ENCODE measurements around the gene PTPRN2.

PTPRN2 gene

GRCh38 chr7:157541295-157542067 lies 1046.1 kb downstream of the PTPRN2 start:
- H3K9me3 ChIP-seq (ENCODE audit: control insufficient read depth, insufficient read depth, low read length), result no peaks in the 10 kb centered on the region
- no peaks in the 10 kb centered on the region for H3K4me1 ChIP-seq (ENCODE audit: insufficient read depth, low read length)
- no peaks in the 10 kb centered on the region for H3K36me3 ChIP-seq (ENCODE audit: insufficient read depth, low read length)
- no peak overlapping the region for H3K9ac ChIP-seq (ENCODE audit: low read depth, low read length)

- H3K9me3 ChIP-seq (ENCODE audit: control insufficient read depth, insufficient read depth, low read length), result no peaks in the 10 kb centered on the region
- H3K36me3 ChIP-seq (ENCODE audit: insufficient read depth, low read length), result no peaks in the 10 kb centered on the region
- H3K9ac ChIP-seq (ENCODE audit: low read depth, low read length), result no peak overlapping the region
- H3K4me1 ChIP-seq (ENCODE audit: insufficient read depth, low read length), result no peaks in the 10 kb centered on the region
Observed at GRCh38 chr7:157540606-157541294, 1046.9 kb downstream of the PTPRN2 start.

GRCh38 chr7:157540020-157540419 lies 1047.6 kb downstream of the PTPRN2 start:
- Histone ChIP-seq H3K4me1 (ENCODE audit: insufficient read depth, low read length) (no peaks in the 10 kb centered on the region), H3K9ac (ENCODE audit: low read depth, low read length) (no peak overlapping the region), H3K9me3 (ENCODE audit: control insufficient read depth, insufficient read depth, low read length) (no peaks in the 10 kb centered on the region), H3K36me3 (ENCODE audit: insufficient read depth, low read length) (no peaks in the 10 kb centered on the region)

- Histone ChIP-seq H3K36me3 (ENCODE audit: insufficient read depth, low read length) (no peaks in the 10 kb centered on the region), H3K4me1 (ENCODE audit: insufficient read depth, low read length) (no peaks in the 10 kb centered on the region), H3K9ac (ENCODE audit: low read depth, low read length) (no peak overlapping the region), H3K9me3 (ENCODE audit: control insufficient read depth, insufficient read depth, low read length) (no peaks in the 10 kb centered on the region)
Observed at GRCh38 chr7:157539521-157539920, 1048.1 kb downstream of the PTPRN2 start.

- Histone ChIP-seq H3K36me3 (ENCODE audit: insufficient read depth, low read length) (no peaks in the 10 kb centered on the region), H3K9me3 (ENCODE audit: control insufficient read depth, insufficient read depth, low read length) (no peaks in the 10 kb centered on the region), H3K4me1 (ENCODE audit: insufficient read depth, low read length) (no peaks in the 10 kb centered on the region), H3K9ac (ENCODE audit: low read depth, low read length) (no peak overlapping the region)
Observed at GRCh38 chr7:157538735-157539134, 1048.9 kb downstream of the PTPRN2 start.

GRCh38 chr7:157538321-157538720 lies 1049.3 kb downstream of the PTPRN2 start:
- Histone ChIP-seq H3K36me3 (ENCODE audit: insufficient read depth, low read length) (no peaks in the 10 kb centered on the region), H3K9me3 (ENCODE audit: control insufficient read depth, insufficient read depth, low read length) (no peaks in the 10 kb centered on the region)

GRCh38 chr7:157537056-157537455 lies 1050.6 kb downstream of the PTPRN2 start:
- no peaks in the 10 kb centered on the region for H3K36me3 ChIP-seq (ENCODE audit: insufficient read depth, low read length)
- H3K4me1 ChIP-seq (ENCODE audit: insufficient read depth, low read length), result no peaks in the 10 kb centered on the region
- H3K9me3 ChIP-seq (ENCODE audit: control insufficient read depth, insufficient read depth, low read length), result no peaks in the 10 kb centered on the region
- H3K9ac ChIP-seq (ENCODE audit: low read depth, low read length), result no peak overlapping the region

More at GRCh38 chr7:157538321-157538720, 1049.3 kb downstream of the PTPRN2 start:
- Histone ChIP-seq H3K9ac (ENCODE audit: low read depth, low read length) (no peak overlapping the region), H3K4me1 (ENCODE audit: insufficient read depth, low read length) (no peaks in the 10 kb centered on the region)

GRCh38 chr7:157532068-157532467 lies 1055.6 kb downstream of the PTPRN2 start:
- Histone ChIP-seq H3K36me3 (ENCODE audit: insufficient read depth, low read length) (no peaks in the 10 kb centered on the region), H3K9me3 (ENCODE audit: control insufficient read depth, insufficient read depth, low read length) (no peaks in the 10 kb centered on the region)

GRCh38 chr7:157529768-157530560 lies 1057.7 kb downstream of the PTPRN2 start:
- Histone ChIP-seq H3K9me3 (ENCODE audit: control insufficient read depth, insufficient read depth, low read length) (no peaks in the 10 kb centered on the region), H3K9ac (ENCODE audit: low read depth, low read length) (no peak overlapping the region), H3K36me3 (ENCODE audit: insufficient read depth, low read length) (no peaks in the 10 kb centered on the region), H3K4me1 (ENCODE audit: insufficient read depth, low read length) (no peaks in the 10 kb centered on the region)

More at GRCh38 chr7:157532068-157532467, 1055.6 kb downstream of the PTPRN2 start:
- Histone ChIP-seq H3K9ac (ENCODE audit: low read depth, low read length) (no peak overlapping the region), H3K4me1 (ENCODE audit: insufficient read depth, low read length) (no peaks in the 10 kb centered on the region)

- Histone ChIP-seq H3K36me3 (ENCODE audit: insufficient read depth, low read length) (no peaks in the 10 kb centered on the region), H3K4me1 (ENCODE audit: insufficient read depth, low read length) (no peaks in the 10 kb centered on the region), H3K9me3 (ENCODE audit: control insufficient read depth, insufficient read depth, low read length) (no peaks in the 10 kb centered on the region)
Observed at GRCh38 chr7:157528785-157529341, 1058.8 kb downstream of the PTPRN2 start.

GRCh38 chr7:157527686-157528085 lies 1059.9 kb downstream of the PTPRN2 start:
- H3K36me3 ChIP-seq (ENCODE audit: insufficient read depth, low read length), result no peaks in the 10 kb centered on the region
- no peak overlapping the region for H3K9ac ChIP-seq (ENCODE audit: low read depth, low read length)
- H3K4me1 ChIP-seq (ENCODE audit: insufficient read depth, low read length), result no peaks in the 10 kb centered on the region
- H3K9me3 ChIP-seq (ENCODE audit: control insufficient read depth, insufficient read depth, low read length), result no peaks in the 10 kb centered on the region

More at GRCh38 chr7:157528785-157529341, 1058.8 kb downstream of the PTPRN2 start:
- H3K9ac ChIP-seq (ENCODE audit: low read depth, low read length), result no peak overlapping the region

GRCh38 chr7:157526913-157527634 lies 1060.5 kb downstream of the PTPRN2 start:
- H3K4me1 ChIP-seq (ENCODE audit: insufficient read depth, low read length), result no peaks in the 10 kb centered on the region
- H3K36me3 ChIP-seq (ENCODE audit: insufficient read depth, low read length), result no peaks in the 10 kb centered on the region
- H3K9me3 ChIP-seq (ENCODE audit: control insufficient read depth, insufficient read depth, low read length), result no peaks in the 10 kb centered on the region
- no peak overlapping the region for H3K9ac ChIP-seq (ENCODE audit: low read depth, low read length)

GRCh38 chr7:157526005-157526912 lies 1061.4 kb downstream of the PTPRN2 start:
- no peaks in the 10 kb centered on the region for H3K36me3 ChIP-seq (ENCODE audit: insufficient read depth, low read length)
- H3K9ac ChIP-seq (ENCODE audit: low read depth, low read length), result no peak overlapping the region
- no peaks in the 10 kb centered on the region for H3K4me1 ChIP-seq (ENCODE audit: insufficient read depth, low read length)
- H3K9me3 ChIP-seq (ENCODE audit: control insufficient read depth, insufficient read depth, low read length), result no peaks in the 10 kb centered on the region

All from ES-I3 (cell line).